Endothelial cell of umbilical vein (primary cell): ENCODE measurements around the gene ADAMTSL3. TPM values are rescaled to one million over a fixed set of nuclear protein-coding genes. Genes with fewer than 3 reads are reported as not detected.
"Not testable (repeated sequence)": the region's sequence is repeated elsewhere in the genome, so short reads cannot be mapped to it uniquely, and the experiment has no call there.

Experiments used
- BruUV-seq: library from RNA; stranded (reverse); fragments of 400-500 nt; replicated peaks from 2 replicates; lab custom pipeline; 2021; lab: Mats Ljungman, UMichigan
- CTCF ChIA-PET: fragments of 300-600, 350-600 bp; sonication (Branson Sonifier 250); formaldehyde crosslinking; loops from one replicate; lab custom pipeline; 2021; ENCODE audit warnings: antibody characterized with exemption, inconsistent platforms; lab: Charles Lee
- POLR2A ChIA-PET: fragments of 300-600, 350-600 bp; sonication (Branson Sonifier 250); formaldehyde crosslinking; loops from one replicate; lab custom pipeline; 2021; ENCODE audit warnings: antibody characterized with exemption, inconsistent platforms; lab: Charles Lee
- DNase-seq: peaks from one replicate; pipeline ENCODE4 v3.0.0-alpha.2; 2011; ENCODE audit warnings: low read depth, low spot score
- FAIRE-seq: peaks from 2 replicates; lab custom pipeline; 2011; peaks lifted over from hg19 to GRCh38; lab: Jason Lieb, UNC
- H2AFZ ChIP-seq: 2 replicates; pipeline ENCODE4 v1.6.0; 2012; ENCODE audit warnings: low read depth, low read length, control low read depth, inconsistent platforms
- H3K27ac ChIP-seq: 2 replicates; pipeline ENCODE4 v1.5.1; 2011; ENCODE audit warnings: low read depth, mild to moderate bottlenecking, control low read depth, low read length, moderate library complexity; ENCODE audit not compliant: insufficient read depth
- H3K27me3 ChIP-seq, 2 experiments: 2 replicates each; pipeline versions ENCODE4 v1.6.0 to v1.6.1; 2011; ENCODE audit warnings: low read length in 2 of 2, mixed read lengths in 1 of 2; ENCODE audit not compliant: control insufficient read depth in 2 of 2, insufficient read depth in 2 of 2
- H3K36me3 ChIP-seq, 2 experiments: 2 replicates in 1 of 2; 3 replicates in 1 of 2; pipeline ENCODE4 v1.5.1; 2011; ENCODE audit warnings: low read length in 2 of 2, mild to moderate bottlenecking in 1 of 2, moderate library complexity in 1 of 2; ENCODE audit not compliant: control insufficient read depth in 2 of 2, insufficient read depth in 2 of 2; ENCODE audit errors: extremely low read depth in 1 of 2
- H3K4me1 ChIP-seq: 3 replicates; pipeline ENCODE4 v1.5.1; 2011; ENCODE audit warnings: mild to moderate bottlenecking, low read length; ENCODE audit not compliant: control insufficient read depth, insufficient read depth; ENCODE audit errors: extremely low read depth
- H3K4me2 ChIP-seq: 2 replicates; pipeline ENCODE4 v1.6.1; 2011; ENCODE audit warnings: low read length, control low read depth, mixed read lengths; ENCODE audit not compliant: insufficient read depth
- H3K4me3 ChIP-seq, 3 experiments: fragments of 200-600 bp in 1 of 3; sonication (generic), shearing (Covaris generic) in 1 of 3; replicated peaks in 1 of 3; 2 replicates each; pipeline ENCODE4 v1.5.1; 2011 to 2016; ENCODE audit warnings: control low read depth in 3 of 3, low read length in 3 of 3, mild to moderate bottlenecking in 2 of 3, inconsistent platforms in 1 of 3, low read depth in 1 of 3, moderate library complexity in 1 of 3; ENCODE audit not compliant: insufficient read depth in 1 of 3
- H3K79me2 ChIP-seq: 2 replicates; pipeline ENCODE4 v1.6.0; 2012; ENCODE audit warnings: low read length, inconsistent platforms; ENCODE audit not compliant: control insufficient read depth, insufficient read depth
- H3K9ac ChIP-seq: replicated peaks from 2 replicates; pipeline ENCODE3; 2011; ENCODE audit warnings: low read length, control low read depth; ENCODE audit not compliant: insufficient read depth; ENCODE audit errors: extremely low read depth
- H3K9me1 ChIP-seq: replicated peaks from 3 replicates; pipeline ENCODE4 v1.6.0; 2011; ENCODE audit warnings: mild to moderate bottlenecking, low read length; ENCODE audit not compliant: control insufficient read depth, insufficient read depth; ENCODE audit errors: extremely low read depth
- H3K9me3 ChIP-seq: replicated peaks from 2 replicates; pipeline ENCODE4 v1.5.1; 2012; ENCODE audit warnings: low read length, inconsistent platforms; ENCODE audit not compliant: control insufficient read depth, insufficient read depth
- H4K20me1 ChIP-seq: replicated peaks from 2 replicates; pipeline ENCODE3; 2011; ENCODE audit warnings: mild to moderate bottlenecking, low read length; ENCODE audit not compliant: control insufficient read depth, insufficient read depth; ENCODE audit errors: extremely low read depth
- EZH2 ChIP-seq: IDR thresholded peaks from 2 replicates; pipeline ENCODE4 v1.6.1; 2012; ENCODE audit warnings: borderline replicate concordance, low read depth, mild to moderate bottlenecking, moderate library complexity, low read length, inconsistent platforms; ENCODE audit not compliant: severe bottlenecking
- FOS ChIP-seq: IDR thresholded peaks from 2 replicates; pipeline ENCODE4 v1.6.1; 2011; ENCODE audit warnings: mild to moderate bottlenecking, low read length, moderate library complexity, borderline replicate concordance; ENCODE audit not compliant: insufficient read depth
- GATA2 ChIP-seq: IDR thresholded peaks from 2 replicates; pipeline ENCODE4 v1.7.0; 2011; ENCODE audit warnings: low read depth, mild to moderate bottlenecking, moderate library complexity, mixed read lengths, low read length; ENCODE audit not compliant: insufficient read length, insufficient read depth
- JUN ChIP-seq: IDR thresholded peaks from 2 replicates; pipeline ENCODE4 v1.6.1; 2011; ENCODE audit warnings: borderline replicate concordance, low read depth; ENCODE audit not compliant: insufficient read length, insufficient read depth
- MYC ChIP-seq: IDR thresholded peaks from one replicate; pipeline ENCODE4 v1.6.1; 2011; ENCODE audit warnings: mild to moderate bottlenecking, low read depth, low read length
- POLR2A ChIP-seq: IDR thresholded peaks from 2 replicates; pipeline ENCODE4 v1.6.1; 2012; ENCODE audit warnings: low read depth, mild to moderate bottlenecking, control low read depth, low read length
- POLR2AphosphoS5 ChIP-seq: IDR thresholded peaks from 2 replicates; pipeline ENCODE4 v1.6.1; 2012; ENCODE audit warnings: low read depth, mild to moderate bottlenecking, control low read depth, low read length, moderate library complexity; ENCODE audit not compliant: insufficient read depth
- dilution Hi-C: fragments of 300-500 bp; cut with MboI; formaldehyde crosslinking; loops from one replicate; pipeline ENCODE4 v1.15.0; 2019; ENCODE audit warnings: low sequenced_read_pairs; ENCODE audit not compliant: extremely low pct_ligation_motif_present
- intact Hi-C: fragments of 100-400 bp; cut with micrococcal nuclease; formaldehyde crosslinking; loops from one replicate; pipeline ENCODE4 v1.10.0; 2022
- polyA plus RNA-seq, 4 experiments: library from polyadenylated mRNA; depleted of rRNA in 3 of 4; stranded (reverse) in 3 of 4; unstranded in 1 of 4; fragments of >200 nt; gene quantifications; 2 replicates each; pipeline versions ENCODE4 v1.2.1 to v1.2.3, GENCODE V29; 2011 to 2012; ENCODE audit warnings: missing spikeins in 1 of 4
- total RNA-seq: library from RNA; stranded (reverse); gene quantifications from 2 replicates; pipeline ENCODE4 v1.2.3, GENCODE V29; 2021
- TF ChIP-seq, protein P1 (sequence below): IDR thresholded peaks from 2 replicates; pipeline ENCODE4 v1.6.1; 2011; ENCODE audit not compliant: insufficient read depth, insufficient read length
- TF ChIP-seq, protein P2 (sequence below), 2 donors: IDR thresholded peaks; 1 replicate in 1 of 2; 2 replicates in 1 of 2; pipeline ENCODE4 v1.5.1; 2011; ENCODE audit warnings: low read length in 2 of 2, mild to moderate bottlenecking in 2 of 2, moderate library complexity in 2 of 2, control low read depth in 1 of 2, inconsistent platforms in 1 of 2, low read depth in 1 of 2; ENCODE audit not compliant: insufficient read depth in 1 of 2; ENCODE audit errors: extremely low read depth in 1 of 2

ADAMTSL3 gene
- total and polyA plus RNA-seq, 2 donors (not counting 3 experiments of a cell fraction or from before 2014, with no cell fraction given), result not detected

DNA sequence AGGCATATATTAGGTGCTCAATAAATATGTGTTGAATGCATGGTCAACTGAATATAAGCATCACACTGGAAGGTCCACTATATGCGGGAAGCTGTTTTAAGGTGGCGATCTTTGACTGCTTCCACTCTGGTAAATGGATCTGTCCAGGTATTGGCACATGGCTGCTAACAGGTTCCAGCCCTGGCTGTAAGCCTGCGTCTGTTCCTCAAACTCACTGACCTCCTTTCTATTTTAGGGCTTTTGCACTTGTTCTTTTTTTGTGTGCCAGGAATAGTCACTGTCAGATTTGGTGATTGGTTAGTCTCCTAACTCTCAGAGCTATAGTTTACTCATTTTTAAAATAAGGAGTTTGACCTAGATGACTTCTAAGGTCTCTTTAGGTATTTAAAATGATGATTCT, 46.2 kb downstream of the ADAMTSL3 start:
- TF ChIP-seq MYC (no peak), EZH2 (no peak), JUN (no peak), FOS (no peak), GATA2 (no peak), POLR2AphosphoS5 (no peak), POLR2A (no peak)
- TF ChIP-seq, protein P1, sequence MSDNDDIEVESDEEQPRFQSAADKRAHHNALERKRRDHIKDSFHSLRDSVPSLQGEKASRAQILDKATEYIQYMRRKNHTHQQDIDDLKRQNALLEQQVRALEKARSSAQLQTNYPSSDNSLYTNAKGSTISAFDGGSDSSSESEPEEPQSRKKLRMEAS, result no peak
- TF ChIP-seq, protein P2, sequence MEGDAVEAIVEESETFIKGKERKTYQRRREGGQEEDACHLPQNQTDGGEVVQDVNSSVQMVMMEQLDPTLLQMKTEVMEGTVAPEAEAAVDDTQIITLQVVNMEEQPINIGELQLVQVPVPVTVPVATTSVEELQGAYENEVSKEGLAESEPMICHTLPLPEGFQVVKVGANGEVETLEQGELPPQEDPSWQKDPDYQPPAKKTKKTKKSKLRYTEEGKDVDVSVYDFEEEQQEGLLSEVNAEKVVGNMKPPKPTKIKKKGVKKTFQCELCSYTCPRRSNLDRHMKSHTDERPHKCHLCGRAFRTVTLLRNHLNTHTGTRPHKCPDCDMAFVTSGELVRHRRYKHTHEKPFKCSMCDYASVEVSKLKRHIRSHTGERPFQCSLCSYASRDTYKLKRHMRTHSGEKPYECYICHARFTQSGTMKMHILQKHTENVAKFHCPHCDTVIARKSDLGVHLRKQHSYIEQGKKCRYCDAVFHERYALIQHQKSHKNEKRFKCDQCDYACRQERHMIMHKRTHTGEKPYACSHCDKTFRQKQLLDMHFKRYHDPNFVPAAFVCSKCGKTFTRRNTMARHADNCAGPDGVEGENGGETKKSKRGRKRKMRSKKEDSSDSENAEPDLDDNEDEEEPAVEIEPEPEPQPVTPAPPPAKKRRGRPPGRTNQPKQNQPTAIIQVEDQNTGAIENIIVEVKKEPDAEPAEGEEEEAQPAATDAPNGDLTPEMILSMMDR (IDR thresholded peaks at IDR 0.05; ENCODE audit: extremely low read depth in 1 of 2, insufficient read depth in 1 of 2, low read depth in 1 of 2, low read length in 2 of 2), result no peak
- CTCF ChIA-PET, result no interaction called here
- FAIRE-seq, result no peak

DNA sequence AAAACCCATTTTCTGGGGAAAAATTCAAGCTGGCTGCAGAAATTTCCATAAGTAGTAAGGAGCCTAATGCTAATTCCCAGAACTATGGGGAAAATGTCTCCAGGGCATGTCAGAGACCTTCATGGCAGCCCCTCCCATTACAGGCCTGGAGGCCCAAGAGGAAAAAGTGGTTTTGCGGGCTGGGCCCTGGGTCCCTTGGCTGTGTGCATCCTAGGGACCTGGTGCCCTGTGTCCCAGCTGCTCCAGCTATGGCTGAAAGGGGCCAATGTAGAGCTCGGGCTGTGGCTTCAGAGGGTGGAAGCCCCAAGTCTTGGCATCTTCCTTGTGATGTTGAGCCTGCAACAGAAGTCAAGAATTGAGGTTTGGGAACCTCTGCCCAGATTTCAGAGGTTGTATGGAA, 48.4 kb downstream of the ADAMTSL3 start:
- H3K4me3 ChIP-seq, H3K79me2 ChIP-seq, intact Hi-C loops, H3K36me3 ChIP-seq, H3K4me2 ChIP-seq, FAIRE-seq, H3K27ac ChIP-seq, H3K9ac ChIP-seq, H3K9me1 ChIP-seq, H2AFZ ChIP-seq, H3K4me1 ChIP-seq, DNase-seq, H4K20me1 ChIP-seq, H3K9me3 ChIP-seq, CTCF ChIA-PET, POLR2A ChIA-PET, H3K27me3 ChIP-seq, BruUV-seq, dilution Hi-C loops: not testable (repeated sequence)

More for the DNA sequence above, 46.2 kb downstream of the ADAMTSL3 start:
- H3K4me2 ChIP-seq, result no peak overlapping the region
- H2AFZ ChIP-seq, result no peak overlapping the region
- no peaks in the 10 kb centered on the region for H3K9me1 ChIP-seq
- BruUV-seq, result no TSS peak
- H3K27me3 ChIP-seq, result no peaks in the 10 kb centered on the region
- H3K9me3 ChIP-seq, result peaks cover 2% of the 10 kb centered on the region
- H3K4me3 ChIP-seq, result no peak overlapping the region
- H3K27ac ChIP-seq, result no peak overlapping the region
- H3K36me3 ChIP-seq, result no peaks in the 10 kb centered on the region
- POLR2A ChIA-PET, result no interaction called here
- no peak overlapping the region for H3K9ac ChIP-seq
- DNase-seq, result no peak
- H3K4me1 ChIP-seq, result no peaks in the 10 kb centered on the region
- dilution Hi-C loops, result no loop called here
- intact Hi-C loops, result no loop called here
- no peaks in the 10 kb centered on the region for H4K20me1 ChIP-seq
- no peaks in the 10 kb centered on the region for H3K79me2 ChIP-seq
